ENCODE measurements around the gene NXPH4.

The NXPH4 gene

GRCh38 chr12:57273516-57273915 lies 56.9 kb downstream of the NXPH4 start:
- no peak for DNase-seq (ENCODE audit: low read depth in 2 of 2)
